Calu3 (cell line): ENCODE results near the gene KCTD2. TPM values are rescaled to one million over a fixed set of nuclear protein-coding genes. Genes with fewer than 3 reads are reported as not detected.

Experiments used
- BruUV-seq: library from RNA; stranded (reverse); fragments of 400-500 nt; replicated peaks from 2 replicates; lab custom pipeline; 2021; lab: Mats Ljungman, UMichigan
- CTCF ChIA-PET: fragments of 300-600 bp; sonication (Branson Sonifier 250); formaldehyde crosslinking; loops from one replicate; lab custom pipeline; 2022; ENCODE audit warnings: antibody characterized with exemption; lab: Charles Lee
- DNase-seq: peaks from one replicate; pipeline ENCODE4 v3.0.0; 2022
- H3K27ac Mint-ChIP-seq: one replicate; pipeline ENCODE4 v1.8.0; 2022; ENCODE audit warnings: mixed read lengths; ENCODE audit not compliant: unreplicated experiment
- H3K27me3 Mint-ChIP-seq: one replicate; pipeline ENCODE4 v1.8.0; 2022; ENCODE audit warnings: mixed read lengths; ENCODE audit not compliant: unreplicated experiment
- H3K36me3 Mint-ChIP-seq: one replicate; pipeline ENCODE4 v1.8.0; 2022; ENCODE audit warnings: mild to moderate bottlenecking, moderate library complexity, mixed read lengths; ENCODE audit not compliant: insufficient read depth, unreplicated experiment
- H3K4me1 Mint-ChIP-seq: one replicate; pipeline ENCODE4 v1.8.0; 2022; ENCODE audit warnings: mild to moderate bottlenecking, low read depth, mixed read lengths; ENCODE audit not compliant: unreplicated experiment
- H3K4me3 Mint-ChIP-seq: one replicate; pipeline ENCODE4 v1.8.0; 2022; ENCODE audit warnings: mild to moderate bottlenecking, low read depth, moderate library complexity, mixed read lengths; ENCODE audit not compliant: unreplicated experiment
- H3K9me3 Mint-ChIP-seq: one replicate; pipeline ENCODE4 v1.8.0; 2022; ENCODE audit warnings: low read depth, mixed read lengths; ENCODE audit not compliant: unreplicated experiment
- intact Hi-C: fragments of 100-400 bp; cut with micrococcal nuclease; formaldehyde crosslinking; loops from one replicate; pipeline ENCODE4 v1.10.0; 2022; ENCODE audit not compliant: unreplicated experiment
- total RNA-seq: library from RNA; stranded (reverse); gene quantifications from 2 replicates; pipeline ENCODE4 v1.2.3, GENCODE V29; 2022
- TF ChIP-seq, protein P1 (sequence below): fragments of 200-600 bp; IDR thresholded peaks from one replicate; pipeline ENCODE4 v1.8.0; 2022; ENCODE audit warnings: antibody characterized with exemption; ENCODE audit not compliant: unreplicated experiment

The KCTD2 gene
- total RNA-seq, 1 experiment from 2014 or later: 24.4 TPM

DNA sequence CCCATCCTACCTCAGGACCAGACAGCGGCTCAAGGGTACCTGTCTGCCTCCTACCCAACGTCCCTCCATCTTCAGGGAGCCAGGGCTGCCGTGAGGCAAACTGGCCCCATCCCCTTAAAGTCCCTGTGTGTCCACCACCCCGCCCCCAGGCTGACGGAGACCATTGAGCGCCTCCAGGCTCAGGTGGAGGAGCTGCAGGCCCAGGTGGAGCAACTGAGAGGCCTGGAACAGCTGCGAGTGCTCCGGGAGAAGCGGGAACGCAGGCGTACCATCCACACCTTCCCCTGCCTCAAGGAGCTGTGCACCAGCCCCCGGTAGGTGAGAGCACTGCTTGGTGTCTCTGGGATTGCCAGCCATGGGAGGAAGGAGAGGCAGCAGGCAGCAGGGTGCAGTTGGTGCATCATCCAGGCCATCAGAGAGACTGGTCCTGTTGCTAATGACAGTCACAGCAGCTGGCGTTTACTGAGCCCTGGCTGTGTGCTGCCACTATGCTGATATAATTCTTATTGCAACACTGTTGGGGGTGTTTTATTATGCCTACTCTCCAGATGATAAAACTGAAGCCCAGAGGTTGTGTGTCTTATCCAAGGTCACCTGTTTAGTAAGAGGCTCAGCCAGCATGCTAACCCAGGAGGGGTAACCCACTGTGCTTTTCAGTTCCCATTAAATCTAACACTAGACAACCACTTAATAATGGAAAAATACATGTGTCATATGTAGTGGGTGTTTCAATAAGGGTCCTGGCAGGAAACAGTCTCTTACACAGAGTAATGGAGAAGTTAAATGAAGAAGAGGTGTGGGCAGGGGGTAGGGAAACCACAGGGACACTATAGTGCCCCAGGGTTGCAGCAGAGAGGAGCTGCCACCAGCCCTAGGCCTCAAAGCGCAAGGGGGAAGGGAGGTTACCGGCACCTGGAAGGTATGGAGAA lies 44.8 kb upstream of the KCTD2 start:
- TF ChIP-seq, protein P1, sequence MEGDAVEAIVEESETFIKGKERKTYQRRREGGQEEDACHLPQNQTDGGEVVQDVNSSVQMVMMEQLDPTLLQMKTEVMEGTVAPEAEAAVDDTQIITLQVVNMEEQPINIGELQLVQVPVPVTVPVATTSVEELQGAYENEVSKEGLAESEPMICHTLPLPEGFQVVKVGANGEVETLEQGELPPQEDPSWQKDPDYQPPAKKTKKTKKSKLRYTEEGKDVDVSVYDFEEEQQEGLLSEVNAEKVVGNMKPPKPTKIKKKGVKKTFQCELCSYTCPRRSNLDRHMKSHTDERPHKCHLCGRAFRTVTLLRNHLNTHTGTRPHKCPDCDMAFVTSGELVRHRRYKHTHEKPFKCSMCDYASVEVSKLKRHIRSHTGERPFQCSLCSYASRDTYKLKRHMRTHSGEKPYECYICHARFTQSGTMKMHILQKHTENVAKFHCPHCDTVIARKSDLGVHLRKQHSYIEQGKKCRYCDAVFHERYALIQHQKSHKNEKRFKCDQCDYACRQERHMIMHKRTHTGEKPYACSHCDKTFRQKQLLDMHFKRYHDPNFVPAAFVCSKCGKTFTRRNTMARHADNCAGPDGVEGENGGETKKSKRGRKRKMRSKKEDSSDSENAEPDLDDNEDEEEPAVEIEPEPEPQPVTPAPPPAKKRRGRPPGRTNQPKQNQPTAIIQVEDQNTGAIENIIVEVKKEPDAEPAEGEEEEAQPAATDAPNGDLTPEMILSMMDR: no peak
- no TSS peak for BruUV-seq
- peak overlapping the region; percentile 14 for H3K27ac Mint-ChIP-seq
- intact Hi-C loops: no loop called here
- CTCF ChIA-PET: no interaction called here
- H3K4me1 Mint-ChIP-seq: no peaks in the 10 kb centered on the region
- no peaks in the 10 kb centered on the region for H3K9me3 Mint-ChIP-seq
- no peak for DNase-seq
- H3K4me3 Mint-ChIP-seq: no peak overlapping the region
- peaks cover 31% of the 10 kb centered on the region for H3K36me3 Mint-ChIP-seq
- no peaks in the 10 kb centered on the region for H3K27me3 Mint-ChIP-seq

DNA sequence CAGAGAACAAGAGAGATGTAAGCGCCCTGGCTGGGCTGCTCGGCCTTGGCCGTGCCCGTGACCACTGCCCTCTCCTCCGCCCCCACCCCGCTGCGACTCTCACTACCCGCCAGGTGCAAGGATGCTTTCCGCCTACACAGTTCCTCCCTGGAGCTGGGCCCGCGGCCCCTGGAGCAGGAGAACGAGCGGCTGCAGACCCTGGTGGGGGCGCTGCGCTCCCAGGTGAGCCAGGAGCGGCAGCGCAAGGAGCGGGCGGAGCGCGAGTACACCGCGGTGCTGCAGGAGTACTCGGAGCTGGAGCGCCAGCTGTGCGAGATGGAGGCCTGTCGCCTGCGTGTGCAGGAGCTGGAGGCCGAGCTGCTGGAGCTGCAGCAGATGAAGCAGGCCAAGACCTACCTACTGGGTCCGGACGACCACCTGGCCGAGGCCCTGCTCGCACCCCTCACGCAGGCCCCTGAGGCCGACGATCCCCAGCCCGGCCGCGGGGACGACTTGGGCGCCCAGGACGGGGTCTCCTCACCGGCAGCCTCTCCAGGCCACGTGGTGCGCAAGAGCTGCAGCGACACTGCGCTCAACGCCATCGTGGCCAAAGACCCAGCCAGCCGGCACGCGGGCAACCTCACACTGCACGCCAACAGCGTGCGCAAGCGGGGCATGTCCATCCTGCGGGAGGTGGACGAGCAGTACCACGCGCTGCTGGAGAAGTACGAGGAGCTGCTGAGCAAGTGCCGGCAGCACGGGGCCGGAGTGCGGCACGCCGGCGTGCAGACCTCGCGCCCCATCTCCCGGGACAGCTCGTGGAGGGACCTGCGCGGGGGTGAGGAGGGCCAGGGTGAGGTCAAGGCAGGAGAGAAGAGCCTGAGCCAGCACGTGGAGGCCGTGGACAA lies 43.7 kb upstream of the KCTD2 start:
- Mint-ChIP-seq H3K27ac (no peak overlapping the region), H3K27me3 (no peaks in the 10 kb centered on the region), H3K4me1 (no peaks in the 10 kb centered on the region), H3K36me3 (peaks cover 31% of the 10 kb centered on the region), H3K9me3 (no peaks in the 10 kb centered on the region), H3K4me3 (no peak overlapping the region)
- BruUV-seq: no TSS peak
- TF ChIP-seq, protein P1: no peak
- intact Hi-C loops: no loop called here
- CTCF ChIA-PET: no interaction called here
- no peak for DNase-seq

DNA sequence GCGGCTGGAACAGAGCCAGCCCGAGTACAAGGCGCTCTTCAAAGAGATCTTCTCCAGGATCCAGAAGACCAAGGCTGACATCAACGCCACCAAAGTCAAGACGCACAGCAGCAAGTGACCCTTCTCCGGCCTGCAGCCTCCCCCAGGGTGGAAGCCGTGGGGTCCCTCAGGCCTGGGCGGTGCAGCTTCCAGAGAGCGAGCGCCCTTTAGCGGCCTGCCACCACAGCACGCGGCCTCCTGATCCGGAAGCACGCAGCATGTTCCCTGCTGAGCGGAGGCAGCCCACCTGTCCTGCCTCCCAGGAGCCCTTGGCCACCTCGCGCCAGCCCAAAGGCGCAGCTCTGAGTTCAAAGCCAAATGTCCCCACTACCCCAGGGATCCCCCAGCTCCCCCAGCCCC lies 43.1 kb upstream of the KCTD2 start:
- intact Hi-C loops: no loop called here
- H3K9me3 Mint-ChIP-seq: no peaks in the 10 kb centered on the region
- peaks cover 4% of the 10 kb centered on the region for H3K4me1 Mint-ChIP-seq
- H3K36me3 Mint-ChIP-seq: peaks cover 31% of the 10 kb centered on the region
- no peak for DNase-seq
- H3K27ac Mint-ChIP-seq: no peak overlapping the region
- no peaks in the 10 kb centered on the region for H3K27me3 Mint-ChIP-seq
- H3K4me3 Mint-ChIP-seq: no peak overlapping the region
- TF ChIP-seq, protein P1: no peak
- CTCF ChIA-PET: no interaction called here
- BruUV-seq: no TSS peak

DNA sequence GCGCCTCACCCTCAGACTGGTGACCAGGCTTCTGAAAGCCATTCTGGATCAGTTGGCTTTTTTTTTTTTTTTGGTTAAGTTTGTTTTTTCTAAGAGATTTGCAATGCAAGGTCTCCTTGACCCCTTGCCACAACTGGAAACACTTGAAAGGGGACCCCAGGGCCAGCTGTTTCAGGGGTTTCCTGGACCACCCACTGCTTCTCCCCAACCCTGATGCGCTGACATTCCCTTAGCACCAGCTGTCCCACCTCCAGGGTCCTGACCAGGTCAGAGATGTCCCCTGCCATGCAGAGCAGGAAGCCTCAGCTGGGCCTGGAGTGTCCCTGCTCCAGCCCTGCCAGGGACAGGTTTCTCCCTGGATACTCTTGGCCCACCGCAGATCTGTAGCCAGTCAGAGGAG lies 42.7 kb upstream of the KCTD2 start:
- no peaks in the 10 kb centered on the region for H3K27me3 Mint-ChIP-seq
- no TSS peak for BruUV-seq
- peaks cover 31% of the 10 kb centered on the region for H3K36me3 Mint-ChIP-seq
- CTCF ChIA-PET: no interaction called here
- intact Hi-C loops: no loop called here
- no peak overlapping the region for H3K4me3 Mint-ChIP-seq
- DNase-seq: no peak
- TF ChIP-seq, protein P1: no peak
- H3K4me1 Mint-ChIP-seq: peaks cover 8% of the 10 kb centered on the region
- no peaks in the 10 kb centered on the region for H3K9me3 Mint-ChIP-seq
- H3K27ac Mint-ChIP-seq: peak overlapping the region; percentile 10
